ENCODE data around the gene UBAP1L. TPM values are rescaled to one million over a fixed set of nuclear protein-coding genes. Genes with fewer than 3 reads are reported as not detected.

The UBAP1L gene
- total and polyA plus RNA-seq, 2 donors (not counting 3 experiments of a cell fraction or from before 2014, with no cell fraction given): 1.9 to 5.0 TPM

- no TSS peak for BruUV-seq (replicated peaks)
- POLR2A ChIA-PET: no interaction called here
- peak; percentile 58 for DNase-seq (ENCODE audit: low read depth, low spot score)
Observed at GRCh38 chr15:65077981-65078352, 37.0 kb downstream of the UBAP1L start.

More at GRCh38 chr15:65077981-65078352, 37.0 kb downstream of the UBAP1L start:
- Histone ChIP-seq H3K4me3 (replicated peaks in 1 of 3; ENCODE audit: insufficient read depth in 1 of 3, low read depth in 1 of 3, low read length in 3 of 3) (no peak overlapping the region), H3K9me3 (replicated peaks; ENCODE audit: control insufficient read depth, insufficient read depth, low read length) (no peaks in the 10 kb centered on the region), H3K27me3 (ENCODE audit: control insufficient read depth in 2 of 2, insufficient read depth in 2 of 2, low read length in 2 of 2) (peaks cover 34 to 35% of the 10 kb centered on the region in 2 experiments), H3K36me3 (ENCODE audit: control insufficient read depth in 2 of 2, extremely low read depth in 1 of 2, insufficient read depth in 2 of 2, low read length in 2 of 2) (no peaks in the 10 kb centered on the region), H3K27ac (ENCODE audit: insufficient read depth, low read depth, low read length) (no peak overlapping the region), H4K20me1 (replicated peaks; ENCODE audit: control insufficient read depth, extremely low read depth, insufficient read depth, low read length) (no peaks in the 10 kb centered on the region), H3K79me2 (ENCODE audit: control insufficient read depth, insufficient read depth, low read length) (no peaks in the 10 kb centered on the region), H3K4me1 (ENCODE audit: control insufficient read depth, extremely low read depth, insufficient read depth, low read length) (no peaks in the 10 kb centered on the region), H3K9me1 (replicated peaks; ENCODE audit: control insufficient read depth, extremely low read depth, insufficient read depth, low read length) (no peaks in the 10 kb centered on the region), H2AFZ (ENCODE audit: low read depth, low read length) (no peak overlapping the region), H3K4me2 (ENCODE audit: insufficient read depth, low read length) (no peak overlapping the region), H3K9ac (replicated peaks; ENCODE audit: extremely low read depth, insufficient read depth, low read length) (no peak overlapping the region)
- TF ChIP-seq, protein P1, sequence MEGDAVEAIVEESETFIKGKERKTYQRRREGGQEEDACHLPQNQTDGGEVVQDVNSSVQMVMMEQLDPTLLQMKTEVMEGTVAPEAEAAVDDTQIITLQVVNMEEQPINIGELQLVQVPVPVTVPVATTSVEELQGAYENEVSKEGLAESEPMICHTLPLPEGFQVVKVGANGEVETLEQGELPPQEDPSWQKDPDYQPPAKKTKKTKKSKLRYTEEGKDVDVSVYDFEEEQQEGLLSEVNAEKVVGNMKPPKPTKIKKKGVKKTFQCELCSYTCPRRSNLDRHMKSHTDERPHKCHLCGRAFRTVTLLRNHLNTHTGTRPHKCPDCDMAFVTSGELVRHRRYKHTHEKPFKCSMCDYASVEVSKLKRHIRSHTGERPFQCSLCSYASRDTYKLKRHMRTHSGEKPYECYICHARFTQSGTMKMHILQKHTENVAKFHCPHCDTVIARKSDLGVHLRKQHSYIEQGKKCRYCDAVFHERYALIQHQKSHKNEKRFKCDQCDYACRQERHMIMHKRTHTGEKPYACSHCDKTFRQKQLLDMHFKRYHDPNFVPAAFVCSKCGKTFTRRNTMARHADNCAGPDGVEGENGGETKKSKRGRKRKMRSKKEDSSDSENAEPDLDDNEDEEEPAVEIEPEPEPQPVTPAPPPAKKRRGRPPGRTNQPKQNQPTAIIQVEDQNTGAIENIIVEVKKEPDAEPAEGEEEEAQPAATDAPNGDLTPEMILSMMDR (IDR thresholded peaks at IDR 0.05; ENCODE audit: extremely low read depth in 1 of 2, insufficient read depth in 1 of 2, low read depth in 1 of 2, low read length in 2 of 2): peak; percentile 60 to 85
- TF ChIP-seq, protein P2, sequence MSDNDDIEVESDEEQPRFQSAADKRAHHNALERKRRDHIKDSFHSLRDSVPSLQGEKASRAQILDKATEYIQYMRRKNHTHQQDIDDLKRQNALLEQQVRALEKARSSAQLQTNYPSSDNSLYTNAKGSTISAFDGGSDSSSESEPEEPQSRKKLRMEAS (IDR thresholded peaks at IDR 0.05; ENCODE audit: insufficient read depth, insufficient read length): no peak
- CTCF ChIA-PET: interaction anchor here (0.5 to 6.0 kb wide), 14 partner anchors 10 to 842 kb away, joined by 3 to 89 read pairs (median 6); partner anchors contain the start of gene RASL12
- dilution Hi-C loops (cut with MboI; ENCODE audit: extremely low pct_ligation_motif_present, low sequenced_read_pairs): no loop called here
- peak; percentile 44 for FAIRE-seq
- intact Hi-C loops (cut with micrococcal nuclease): loop anchor here (1.0 kb wide), 2 partner anchors 24 to 45 kb away; no protein-coding TSS in a partner anchor
